SK-N-SH (cell line): Measurements from ENCODE around the gene MAP1LC3B.

Experiments used
- CTCF ChIP-seq: fragments of 200-600 bp; sonication (generic); IDR thresholded peaks from 2 replicates; pipeline ENCODE4 v1.6.1; 2017; ENCODE audit warnings: antibody characterized with exemption, mild to moderate bottlenecking, moderate library complexity
- EP300 ChIP-seq, 2 experiments: IDR thresholded peaks; 2 replicates each; pipeline versions ENCODE4 v1.4.0 to v1.6.1; 2012; ENCODE audit warnings: borderline replicate concordance in 1 of 2, low read depth in 1 of 2, low read length in 1 of 2
- POLR2AphosphoS5 ChIP-seq: IDR thresholded peaks from 2 replicates; pipeline ENCODE4 v1.6.1; 2012; ENCODE audit warnings: low read depth, low read length
- RAD21 ChIP-seq: IDR thresholded peaks from 2 replicates; pipeline ENCODE4 v1.6.1; 2012; ENCODE audit warnings: mild to moderate bottlenecking, low read length
- RCOR1 ChIP-seq: fragments of 150-350 bp; IDR thresholded peaks from 2 replicates; pipeline ENCODE4 v1.6.1; 2017; ENCODE audit warnings: antibody characterized with exemption, low read length
- RFX5 ChIP-seq: IDR thresholded peaks from 2 replicates; pipeline ENCODE4 v1.6.1; 2012; ENCODE audit warnings: mild to moderate bottlenecking, improper control_type of control experiment, low read length
- RXRA ChIP-seq: IDR thresholded peaks from 2 replicates; pipeline ENCODE4 v1.4.0; 2012; ENCODE audit warnings: low read depth, mild to moderate bottlenecking, borderline replicate concordance
- TAF1 ChIP-seq: IDR thresholded peaks from 2 replicates; pipeline ENCODE4 v1.6.1; 2012; ENCODE audit warnings: low read depth, mild to moderate bottlenecking, low read length, moderate library complexity, borderline replicate concordance
- USF2 ChIP-seq: fragments of 150-350 bp; IDR thresholded peaks from 2 replicates; pipeline ENCODE4 v1.6.1; 2017; ENCODE audit warnings: antibody characterized with exemption, low read length, low read depth, borderline replicate concordance

- no peak for TF ChIP-seq CTCF
- TF ChIP-seq TAF1, result no peak
- TF ChIP-seq USF2, result no peak
- no peak for TF ChIP-seq EP300 (IDR thresholded peaks at IDR 0.05; ENCODE audit: borderline replicate concordance in 1 of 2, low read depth in 1 of 2, low read length in 1 of 2)
- TF ChIP-seq RFX5, result no peak
- no peak for TF ChIP-seq RCOR1
- TF ChIP-seq POLR2AphosphoS5, result no peak
- TF ChIP-seq RXRA, result no peak
- no peak for TF ChIP-seq RAD21
These were observed 15.5 kb downstream of the MAP1LC3B start for GRCh38 chr16:87407511-87408112.
